ENCODE data around the gene FXYD6.

DNA sequence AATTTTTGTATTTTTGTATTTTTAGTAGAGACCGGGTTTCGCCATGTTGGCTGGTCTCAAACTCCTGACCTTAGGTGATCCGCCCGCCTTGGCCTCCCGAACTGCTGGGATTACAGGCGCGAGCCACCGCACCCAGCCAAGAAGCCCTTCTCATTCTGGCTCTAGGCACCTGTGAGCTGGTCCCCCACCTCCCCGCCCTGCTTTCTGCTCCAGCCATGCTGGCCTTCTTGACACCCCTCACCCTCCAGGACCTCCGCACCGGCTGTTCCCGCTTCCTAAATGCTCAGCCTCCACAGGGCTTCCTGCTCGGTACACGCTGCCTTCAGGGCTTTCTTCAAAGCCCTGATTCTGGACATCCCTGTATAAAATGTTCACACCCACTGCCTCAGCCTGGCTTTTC, 46.4 kb downstream of the FXYD6 start:
- TF ChIP-seq, protein P1, sequence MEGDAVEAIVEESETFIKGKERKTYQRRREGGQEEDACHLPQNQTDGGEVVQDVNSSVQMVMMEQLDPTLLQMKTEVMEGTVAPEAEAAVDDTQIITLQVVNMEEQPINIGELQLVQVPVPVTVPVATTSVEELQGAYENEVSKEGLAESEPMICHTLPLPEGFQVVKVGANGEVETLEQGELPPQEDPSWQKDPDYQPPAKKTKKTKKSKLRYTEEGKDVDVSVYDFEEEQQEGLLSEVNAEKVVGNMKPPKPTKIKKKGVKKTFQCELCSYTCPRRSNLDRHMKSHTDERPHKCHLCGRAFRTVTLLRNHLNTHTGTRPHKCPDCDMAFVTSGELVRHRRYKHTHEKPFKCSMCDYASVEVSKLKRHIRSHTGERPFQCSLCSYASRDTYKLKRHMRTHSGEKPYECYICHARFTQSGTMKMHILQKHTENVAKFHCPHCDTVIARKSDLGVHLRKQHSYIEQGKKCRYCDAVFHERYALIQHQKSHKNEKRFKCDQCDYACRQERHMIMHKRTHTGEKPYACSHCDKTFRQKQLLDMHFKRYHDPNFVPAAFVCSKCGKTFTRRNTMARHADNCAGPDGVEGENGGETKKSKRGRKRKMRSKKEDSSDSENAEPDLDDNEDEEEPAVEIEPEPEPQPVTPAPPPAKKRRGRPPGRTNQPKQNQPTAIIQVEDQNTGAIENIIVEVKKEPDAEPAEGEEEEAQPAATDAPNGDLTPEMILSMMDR (IDR thresholded peaks at IDR 0.05; ENCODE audit: insufficient read depth, low read length), result no peak
- TF ChIP-seq, protein P2, sequence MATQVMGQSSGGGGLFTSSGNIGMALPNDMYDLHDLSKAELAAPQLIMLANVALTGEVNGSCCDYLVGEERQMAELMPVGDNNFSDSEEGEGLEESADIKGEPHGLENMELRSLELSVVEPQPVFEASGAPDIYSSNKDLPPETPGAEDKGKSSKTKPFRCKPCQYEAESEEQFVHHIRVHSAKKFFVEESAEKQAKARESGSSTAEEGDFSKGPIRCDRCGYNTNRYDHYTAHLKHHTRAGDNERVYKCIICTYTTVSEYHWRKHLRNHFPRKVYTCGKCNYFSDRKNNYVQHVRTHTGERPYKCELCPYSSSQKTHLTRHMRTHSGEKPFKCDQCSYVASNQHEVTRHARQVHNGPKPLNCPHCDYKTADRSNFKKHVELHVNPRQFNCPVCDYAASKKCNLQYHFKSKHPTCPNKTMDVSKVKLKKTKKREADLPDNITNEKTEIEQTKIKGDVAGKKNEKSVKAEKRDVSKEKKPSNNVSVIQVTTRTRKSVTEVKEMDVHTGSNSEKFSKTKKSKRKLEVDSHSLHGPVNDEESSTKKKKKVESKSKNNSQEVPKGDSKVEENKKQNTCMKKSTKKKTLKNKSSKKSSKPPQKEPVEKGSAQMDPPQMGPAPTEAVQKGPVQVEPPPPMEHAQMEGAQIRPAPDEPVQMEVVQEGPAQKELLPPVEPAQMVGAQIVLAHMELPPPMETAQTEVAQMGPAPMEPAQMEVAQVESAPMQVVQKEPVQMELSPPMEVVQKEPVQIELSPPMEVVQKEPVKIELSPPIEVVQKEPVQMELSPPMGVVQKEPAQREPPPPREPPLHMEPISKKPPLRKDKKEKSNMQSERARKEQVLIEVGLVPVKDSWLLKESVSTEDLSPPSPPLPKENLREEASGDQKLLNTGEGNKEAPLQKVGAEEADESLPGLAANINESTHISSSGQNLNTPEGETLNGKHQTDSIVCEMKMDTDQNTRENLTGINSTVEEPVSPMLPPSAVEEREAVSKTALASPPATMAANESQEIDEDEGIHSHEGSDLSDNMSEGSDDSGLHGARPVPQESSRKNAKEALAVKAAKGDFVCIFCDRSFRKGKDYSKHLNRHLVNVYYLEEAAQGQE (IDR thresholded peaks at IDR 0.05; ENCODE audit: insufficient replicate concordance, low read depth), result no peak
- TF ChIP-seq POLR2AphosphoS5 (IDR thresholded peaks at IDR 0.05; ENCODE audit: low read depth) (no peak), GABPA (IDR thresholded peaks at IDR 0.05; ENCODE audit: low read depth) (no peak)
